GM12874 (cell line): ENCODE data around the gene RRAD.

Experiments
- CTCF ChIP-seq: IDR thresholded peaks from 2 replicates; pipeline ENCODE4 v1.5.1; 2011; ENCODE audit warnings: low read depth, mild to moderate bottlenecking, control low read depth, low read length, moderate library complexity; ENCODE audit not compliant: insufficient read depth

Gene RRAD

GRCh38 chr16:66931665-66932064, 6.3 kb upstream of the RRAD start:
- TF ChIP-seq CTCF: no peak

GRCh38 chr16:66930189-66930588, 4.9 kb upstream of the RRAD start:
- TF ChIP-seq CTCF: no peak

GRCh38 chr16:66928702-66929388, 3.5 kb upstream of the RRAD start:
- TF ChIP-seq CTCF: peak; percentile 51

- no peak for TF ChIP-seq CTCF
Observed at GRCh38 chr16:66927918-66928649, 2.7 kb upstream of the RRAD start.

GRCh38 chr16:66926961-66927436, 1.7 kb upstream of the RRAD start:
- no peak for TF ChIP-seq CTCF

- no peak for TF ChIP-seq CTCF
Observed at GRCh38 chr16:66926171-66926947, 1.0 kb upstream of the RRAD start.
